Neuronal stem cell (in vitro differentiated cells): ENCODE results near the gene TMC4.
A peak's percentile ranks its signal among the peaks of the same experiment; 100 is the strongest.

Experiments used
- DNase-seq: peaks from one replicate; pipeline ENCODE4 v3.0.0-alpha.2; 2013; ENCODE audit warnings: low spot score
- H2AFZ ChIP-seq: one replicate; pipeline ENCODE4 v1.6.1; 2013; ENCODE audit warnings: mild to moderate bottlenecking, low read length, inconsistent platforms
- H2AK5ac ChIP-seq: 2 replicates; pipeline ENCODE4 v1.6.1; 2013; ENCODE audit warnings: low read depth, mild to moderate bottlenecking, inconsistent platforms, low read length, moderate library complexity, mixed read lengths
- H2BK120ac ChIP-seq: 2 replicates; pipeline ENCODE4 v1.6.1; 2013; ENCODE audit warnings: low read depth, mild to moderate bottlenecking, inconsistent platforms, low read length, moderate library complexity, mixed read lengths
- H2BK12ac ChIP-seq: one replicate; pipeline ENCODE4 v1.6.1; 2013; ENCODE audit warnings: low read length, inconsistent platforms
- H2BK15ac ChIP-seq: 2 replicates; pipeline ENCODE4 v1.6.1; 2013; ENCODE audit warnings: mild to moderate bottlenecking, low read length, inconsistent platforms, mixed read lengths
- H2BK5ac ChIP-seq: one replicate; pipeline ENCODE4 v1.6.1; 2013; ENCODE audit warnings: inconsistent platforms, mild to moderate bottlenecking, low read length, moderate library complexity
- H3K14ac ChIP-seq: one replicate; pipeline ENCODE4 v1.6.1; 2013; ENCODE audit warnings: low read length, inconsistent platforms
- H3K18ac ChIP-seq: 2 replicates; pipeline ENCODE4 v1.6.1; 2013; ENCODE audit warnings: low read length, inconsistent platforms
- H3K23ac ChIP-seq: 2 replicates; pipeline ENCODE4 v1.6.1; 2013; ENCODE audit warnings: low read depth, mild to moderate bottlenecking, mixed read lengths, low read length, inconsistent platforms; ENCODE audit not compliant: poor library complexity
- H3K27ac ChIP-seq: replicated peaks from 3 replicates; pipeline ENCODE4 v1.5.1; 2013; ENCODE audit warnings: low read length, inconsistent platforms
- H3K27me3 ChIP-seq, 3 experiments: 2 replicates each; pipeline ENCODE4 v1.6.1; 2013; ENCODE audit warnings: low read length in 3 of 3, mild to moderate bottlenecking in 2 of 3, inconsistent platforms in 1 of 3, low read depth in 1 of 3, mixed read lengths in 1 of 3, moderate library complexity in 1 of 3; ENCODE audit not compliant: control insufficient read depth in 3 of 3, insufficient read depth in 3 of 3
- H3K36me3 ChIP-seq, 2 donors: replicated peaks in 1 of 2; 2 replicates each; pipeline ENCODE4 v1.6.1; 2013; ENCODE audit warnings: low read length in 2 of 2; ENCODE audit not compliant: control insufficient read depth in 2 of 2, insufficient read depth in 2 of 2
- H3K4ac ChIP-seq: 2 replicates; pipeline ENCODE4 v1.6.1; 2013; ENCODE audit warnings: inconsistent platforms, mild to moderate bottlenecking, low read length, moderate library complexity
- H3K4me1 ChIP-seq, 2 donors: 1 replicate in 1 of 2; 2 replicates in 1 of 2; pipeline ENCODE4 v1.6.1; 2013; ENCODE audit warnings: low read length in 2 of 2, low read depth in 1 of 2; ENCODE audit not compliant: control insufficient read depth in 2 of 2, insufficient read depth in 1 of 2
- H3K4me2 ChIP-seq: one replicate; pipeline ENCODE4 v1.6.1; 2013; ENCODE audit warnings: mild to moderate bottlenecking, low read length, inconsistent platforms; ENCODE audit not compliant: insufficient read depth, poor library complexity, severe bottlenecking
- H3K4me3 ChIP-seq, 2 donors: 2 replicates each; pipeline ENCODE4 v1.5.1; 2013; ENCODE audit warnings: low read length in 2 of 2, mild to moderate bottlenecking in 2 of 2, inconsistent platforms in 1 of 2, moderate library complexity in 1 of 2
- H3K79me1 ChIP-seq: one replicate; pipeline ENCODE4 v1.6.1; 2013; ENCODE audit warnings: low read depth, mild to moderate bottlenecking, inconsistent platforms, low read length, moderate library complexity
- H3K9ac ChIP-seq: one replicate; pipeline ENCODE4 v1.6.1; 2013; ENCODE audit warnings: mild to moderate bottlenecking, low read depth, low read length, inconsistent platforms; ENCODE audit not compliant: poor library complexity
- H3K9me3 ChIP-seq, 2 donors: replicated peaks in 1 of 2; 2 replicates each; pipeline versions ENCODE3 to v1.6.1; 2013; ENCODE audit warnings: low read length in 2 of 2, mild to moderate bottlenecking in 2 of 2, inconsistent platforms in 1 of 2, low read depth in 1 of 2, mixed read lengths in 1 of 2, moderate library complexity in 1 of 2; ENCODE audit not compliant: control insufficient read depth in 2 of 2, insufficient read depth in 1 of 2
- H4K8ac ChIP-seq: one replicate; pipeline ENCODE4 v1.6.1; 2013; ENCODE audit warnings: low read depth, mild to moderate bottlenecking, inconsistent platforms, low read length, moderate library complexity
- H4K91ac ChIP-seq: one replicate; pipeline ENCODE4 v1.6.1; 2013; ENCODE audit warnings: low read length, low read depth, mild to moderate bottlenecking, inconsistent platforms; ENCODE audit not compliant: poor library complexity
- WGBS, 2 donors: extraction: QIAGEN DNeasy Blood & Tissue Kit; methylation state at CpG; one replicate each; pipeline ENCODE4 v1.1.7; 2013; ENCODE audit warnings: missing lambda C conversion rate in 2 of 2, mixed read lengths in 1 of 2; ENCODE audit not compliant: insufficient read length in 2 of 2, insufficient replicate concordance in 1 of 2; ENCODE audit errors: extremely low coverage in 2 of 2; 5-methylcytosine and 5-hydroxymethylcytosine counted together

TMC4 gene

GRCh38 chr19:54128796-54129616, 44.0 kb downstream of the TMC4 start:
- Histone ChIP-seq H2BK12ac (peak overlapping the region; percentile 22), H3K36me3 (peaks cover 42 to 73% of the 10 kb centered on the region in 2 donors), H2AFZ (no peak overlapping the region), H2BK15ac (no peak overlapping the region), H3K9ac (no peak overlapping the region), H3K14ac (no peak overlapping the region), H3K4me1 (no peaks in the 10 kb centered on the region), H3K4me3 (no peak overlapping the region), H3K23ac (no peak overlapping the region), H3K9me3 (peaks cover 3% of the 10 kb centered on the region in 2 donors), H2BK5ac (no peak overlapping the region), H4K8ac (no peak overlapping the region), H2BK120ac (no peak overlapping the region), H4K91ac (no peak overlapping the region), H2AK5ac (no peak overlapping the region), H3K4ac (no peak overlapping the region), H3K79me1 (no peaks in the 10 kb centered on the region), H3K27me3 (no peaks in the 10 kb centered on the region), H3K4me2 (no peak overlapping the region), H3K27ac (no peak overlapping the region), H3K18ac (no peak overlapping the region)
- no peak for DNase-seq
- WGBS, 2 donors, result no CpG with 5 or more reads among the region's 41 CpGs

GRCh38 chr19:54128441-54128725, 44.6 kb downstream of the TMC4 start:
- Histone ChIP-seq H3K36me3 (peaks cover 48 to 79% of the 10 kb centered on the region in 2 donors), H3K9me3 (no peaks in the 10 kb centered on the region), H3K4me1 (no peaks in the 10 kb centered on the region), H3K4ac (no peak overlapping the region), H3K79me1 (no peaks in the 10 kb centered on the region), H2AFZ (no peak overlapping the region), H3K14ac (no peak overlapping the region), H2BK120ac (no peak overlapping the region), H4K8ac (no peak overlapping the region), H2BK5ac (no peak overlapping the region), H3K4me2 (no peak overlapping the region), H2BK15ac (no peak overlapping the region), H2AK5ac (no peak overlapping the region), H3K9ac (no peak overlapping the region), H3K27me3 (no peaks in the 10 kb centered on the region), H3K4me3 (no peak overlapping the region), H4K91ac (no peak overlapping the region), H2BK12ac (no peak overlapping the region), H3K18ac (no peak overlapping the region), H3K27ac (no peak overlapping the region), H3K23ac (no peak overlapping the region)
- no peak for DNase-seq
- no CpG with 5 or more reads among the region's 20 CpGs for WGBS, 2 donors

GRCh38 chr19:54127688-54128440, 45.1 kb downstream of the TMC4 start:
- no peaks in the 10 kb centered on the region for H3K4me1 ChIP-seq
- H3K4me2 ChIP-seq, result no peak overlapping the region
- no peak overlapping the region for H4K8ac ChIP-seq
- H3K79me1 ChIP-seq, result no peaks in the 10 kb centered on the region
- no peak overlapping the region for H3K27ac ChIP-seq
- H2AK5ac ChIP-seq, result no peak overlapping the region
- no peak overlapping the region for H2AFZ ChIP-seq
- H3K4me3 ChIP-seq, result no peak overlapping the region
- no peak overlapping the region for H2BK12ac ChIP-seq
- WGBS, 2 donors, result no CpG with 5 or more reads among the region's 44 CpGs
- no peak overlapping the region for H2BK120ac ChIP-seq
- no peak overlapping the region for H4K91ac ChIP-seq
- H3K36me3 ChIP-seq, result peaks cover 53 to 84% of the 10 kb centered on the region in 2 donors
- H3K23ac ChIP-seq, result no peak overlapping the region
- DNase-seq, result no peak
- H3K4ac ChIP-seq, result no peak overlapping the region
- H3K9ac ChIP-seq, result no peak overlapping the region
- no peak overlapping the region for H3K14ac ChIP-seq
- H3K18ac ChIP-seq, result no peak overlapping the region
- no peak overlapping the region for H2BK5ac ChIP-seq
- no peaks in the 10 kb centered on the region for H3K27me3 ChIP-seq
- H2BK15ac ChIP-seq, result no peak overlapping the region
- no peaks in the 10 kb centered on the region for H3K9me3 ChIP-seq

- peak overlapping the region; percentile 21 for H3K9ac ChIP-seq
- H3K18ac ChIP-seq, result no peak overlapping the region
- H2BK15ac ChIP-seq, result no peak overlapping the region
- H4K91ac ChIP-seq, result no peak overlapping the region
- no peak overlapping the region for H3K4ac ChIP-seq
- no peak overlapping the region for H3K27ac ChIP-seq
- H3K23ac ChIP-seq, result no peak overlapping the region
- no peaks in the 10 kb centered on the region for H3K4me1 ChIP-seq
- peaks cover 55 to 87% of the 10 kb centered on the region in 2 donors for H3K36me3 ChIP-seq
- H2AFZ ChIP-seq, result no peak overlapping the region
- no peak overlapping the region for H2BK12ac ChIP-seq
- no peak for DNase-seq
- H2BK5ac ChIP-seq, result no peak overlapping the region
- no peak overlapping the region for H4K8ac ChIP-seq
- H3K4me2 ChIP-seq, result no peak overlapping the region
- H3K9me3 ChIP-seq, result no peaks in the 10 kb centered on the region
- H2AK5ac ChIP-seq, result no peak overlapping the region
- WGBS, 2 donors, result no CpG with 5 or more reads among the region's 9 CpGs
- H2BK120ac ChIP-seq, result no peak overlapping the region
- H3K4me3 ChIP-seq, result no peak overlapping the region
- no peak overlapping the region for H3K14ac ChIP-seq
- H3K27me3 ChIP-seq, result no peaks in the 10 kb centered on the region
- peaks cover 1% of the 10 kb centered on the region for H3K79me1 ChIP-seq
These were observed 47.2 kb downstream of the TMC4 start for GRCh38 chr19:54125713-54126112.
